GM23338 (cell line): ENCODE results near the gene PSMB10. TPM values are rescaled to one million over a fixed set of nuclear protein-coding genes. Genes with fewer than 3 reads are reported as not detected.

Experiments used
- ATAC-seq: fragments of 200-7000 bp; cut with Tn5 transposase; 3 replicates; pipeline ENCODE4 v1.9.1; 2020
- DNase-seq: peaks from one replicate; pipeline ENCODE4 v3.0.0-alpha.2; 2015; ENCODE audit warnings: low spot score
- H2AFZ ChIP-seq: fragments of 200-600 bp; sonication (generic); 2 replicates; pipeline ENCODE4 v1.8.0; 2016; ENCODE audit warnings: antibody characterized with exemption, mild to moderate bottlenecking, moderate library complexity
- H3F3A ChIP-seq: fragments of 200-600 bp; sonication (generic); replicated peaks from 2 replicates; pipeline ENCODE4 v1.8.0; 2017; ENCODE audit warnings: antibody characterized with exemption, mixed run types, low read depth
- H3K27ac ChIP-seq: fragments of 200-600 bp; sonication (generic); 2 replicates; pipeline ENCODE4 v1.6.1; 2016; ENCODE audit warnings: low read depth
- H3K27me3 ChIP-seq: fragments of 200-600 bp; sonication (generic); 2 replicates; pipeline ENCODE4 v1.8.0; 2016; ENCODE audit warnings: mild to moderate bottlenecking, mixed run types, moderate library complexity; ENCODE audit not compliant: insufficient read depth
- H3K36me3 ChIP-seq: fragments of 200-600 bp; sonication (generic); 2 replicates; pipeline ENCODE4 v1.8.0; 2016; ENCODE audit warnings: mild to moderate bottlenecking; ENCODE audit not compliant: insufficient read depth
- H3K4me1 ChIP-seq: fragments of 200-600 bp; sonication (generic); 2 replicates; pipeline ENCODE4 v1.8.0; 2016; ENCODE audit warnings: mild to moderate bottlenecking, moderate library complexity; ENCODE audit not compliant: insufficient read depth
- H3K4me2 ChIP-seq: fragments of 200-600 bp; sonication (generic); 2 replicates; pipeline ENCODE4 v1.7.1; 2017; ENCODE audit warnings: mixed run types
- H3K4me3 ChIP-seq: fragments of 200-600 bp; sonication (generic); 2 replicates; pipeline ENCODE4 v1.6.1; 2016; ENCODE audit warnings: mixed run types
- H3K79me2 ChIP-seq: fragments of 200-600 bp; sonication (generic); replicated peaks from 2 replicates; pipeline ENCODE4 v1.8.0; 2017; ENCODE audit warnings: mild to moderate bottlenecking; ENCODE audit not compliant: insufficient read depth
- H3K9me2 ChIP-seq: fragments of 200-600 bp; sonication (generic); 2 replicates; pipeline ENCODE4 v1.8.0; 2017; ENCODE audit not compliant: insufficient read depth
- H4K20me1 ChIP-seq: fragments of 200-600 bp; sonication (generic); replicated peaks from 2 replicates; pipeline ENCODE4 v1.8.0; 2017; ENCODE audit warnings: mild to moderate bottlenecking; ENCODE audit not compliant: insufficient read depth
- H3K27ac Mint-ChIP-seq: 2 replicates; pipeline ENCODE4 v1.8.0; 2020; ENCODE audit warnings: inconsistent platforms, mild to moderate bottlenecking, moderate library complexity, mixed read lengths
- H3K27me3 Mint-ChIP-seq: 3 replicates; pipeline ENCODE4 v1.8.0; 2022; ENCODE audit warnings: low read depth, mild to moderate bottlenecking, moderate library complexity, mixed read lengths, inconsistent platforms; ENCODE audit not compliant: insufficient read depth, poor library complexity
- H3K36me3 Mint-ChIP-seq: 3 replicates; pipeline ENCODE4 v1.8.0; 2021; ENCODE audit warnings: low read depth, mild to moderate bottlenecking, inconsistent platforms, moderate library complexity, mixed read lengths
- H3K4me1 Mint-ChIP-seq: 3 replicates; pipeline ENCODE4 v1.8.0; 2020; ENCODE audit warnings: mild to moderate bottlenecking, inconsistent platforms, mixed read lengths
- H3K4me3 Mint-ChIP-seq: 3 replicates; pipeline ENCODE4 v1.8.0; 2021; ENCODE audit warnings: moderate library complexity, mild to moderate bottlenecking, inconsistent platforms, mixed read lengths
- H3K9me3 Mint-ChIP-seq: 3 replicates; pipeline ENCODE4 v1.8.0; 2020; ENCODE audit warnings: moderate library complexity, mild to moderate bottlenecking, inconsistent platforms, mixed read lengths
- CREB1 ChIP-seq: fragments of 250-450 bp; sonication (Bioruptor Pico); IDR thresholded peaks from 2 replicates; pipeline ENCODE4 v1.5.0; 2020; ENCODE audit warnings: low read depth, mild to moderate bottlenecking, moderate library complexity
- ZNF114 ChIP-seq: fragments of 250-450 bp; sonication (Bioruptor Pico); IDR thresholded peaks from 2 replicates; pipeline ENCODE4 v1.5.0; 2020; ENCODE audit warnings: mild to moderate bottlenecking, moderate library complexity
- ZNF331 ChIP-seq: fragments of 250-450 bp; sonication (Bioruptor Pico); IDR thresholded peaks from 2 replicates; pipeline ENCODE4 v1.5.0; 2020; ENCODE audit warnings: low read depth, mild to moderate bottlenecking, moderate library complexity
- polyA plus RNA-seq: library from polyadenylated mRNA; unstranded; fragments of >200 nt; fragmentation: Nextera tagmentation; extraction: Ambion mirVana; gene quantifications from 2 replicates; pipeline ENCODE4 v1.2.1, GENCODE V29; 2016
- total RNA-seq: library from RNA; depleted of rRNA; stranded (reverse); fragments of >200 nt; shearing (Covaris generic); gene quantifications from 2 replicates; pipeline ENCODE4 v1.2.3, GENCODE V29; 2014
- TF ChIP-seq, protein P1 (sequence below), 2 experiments: fragments of 200-600 bp in 1 of 2; sonication (generic) in 1 of 2; conservative IDR thresholded peaks; 2 replicates each; pipeline versions ENCODE4 v1.5.1 to v1.6.1; 2016 to 2017; ENCODE audit warnings: antibody characterized with exemption in 2 of 2, low read depth in 2 of 2, mild to moderate bottlenecking in 2 of 2, moderate library complexity in 1 of 2
- TF ChIP-seq, protein P2 (sequence below): IDR thresholded peaks from 2 replicates; pipeline ENCODE4 v1.6.1; 2016; ENCODE audit warnings: antibody characterized with exemption

Gene PSMB10
- total and polyA plus RNA-seq, 2 experiments from 2014 or later = 27.5 to 114 TPM

DNA sequence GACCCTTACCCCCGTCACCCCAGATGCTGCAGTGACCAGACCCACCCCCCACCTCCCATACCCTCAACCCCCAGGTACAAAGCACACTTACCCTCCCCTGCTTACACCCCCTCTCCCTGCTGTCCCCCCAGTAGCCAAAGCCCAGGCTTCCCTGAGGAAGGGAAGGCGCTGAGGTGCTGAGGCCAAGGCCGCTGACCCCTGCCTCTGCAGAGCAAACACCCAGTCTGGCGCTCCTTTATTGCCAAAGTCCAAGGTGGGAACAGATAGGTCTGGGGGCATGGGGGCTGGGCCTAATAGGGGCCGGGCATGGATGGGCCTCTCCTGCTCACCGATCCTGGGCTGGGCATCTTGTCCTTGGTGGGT is 6.6 kb upstream of the PSMB10 start:
- Mint-ChIP-seq H3K27ac (no peak overlapping the region), H3K27me3 (peaks cover 7% of the 10 kb centered on the region), H3K9me3 (no peaks in the 10 kb centered on the region), H3K36me3 (peaks cover 29% of the 10 kb centered on the region), H3K4me3 (no peak overlapping the region), H3K4me1 (peaks cover 4% of the 10 kb centered on the region; the same call in 2 of the 3 replicates)
- Histone ChIP-seq H3K4me2 (no peak overlapping the region), H3K36me3 (peaks cover 8% of the 10 kb centered on the region; the same call in 1 of the 2 replicates), H3K79me2 (no peaks in the 10 kb centered on the region), H2AFZ (no peak overlapping the region), H3K27me3 (no peaks in the 10 kb centered on the region), H3K4me3 (no peak overlapping the region), H3K27ac (no peak overlapping the region), H3F3A (peaks cover 14% of the 10 kb centered on the region), H3K9me2 (no peaks in the 10 kb centered on the region), H3K4me1 (no peaks in the 10 kb centered on the region), H4K20me1 (peaks cover 14% of the 10 kb centered on the region)
- DNase-seq (no peak), ATAC-seq (no peak)
- no peak for TF ChIP-seq ZNF331 (CRISPR knock-in tag)
- TF ChIP-seq ZNF114 = no peak

DNA sequence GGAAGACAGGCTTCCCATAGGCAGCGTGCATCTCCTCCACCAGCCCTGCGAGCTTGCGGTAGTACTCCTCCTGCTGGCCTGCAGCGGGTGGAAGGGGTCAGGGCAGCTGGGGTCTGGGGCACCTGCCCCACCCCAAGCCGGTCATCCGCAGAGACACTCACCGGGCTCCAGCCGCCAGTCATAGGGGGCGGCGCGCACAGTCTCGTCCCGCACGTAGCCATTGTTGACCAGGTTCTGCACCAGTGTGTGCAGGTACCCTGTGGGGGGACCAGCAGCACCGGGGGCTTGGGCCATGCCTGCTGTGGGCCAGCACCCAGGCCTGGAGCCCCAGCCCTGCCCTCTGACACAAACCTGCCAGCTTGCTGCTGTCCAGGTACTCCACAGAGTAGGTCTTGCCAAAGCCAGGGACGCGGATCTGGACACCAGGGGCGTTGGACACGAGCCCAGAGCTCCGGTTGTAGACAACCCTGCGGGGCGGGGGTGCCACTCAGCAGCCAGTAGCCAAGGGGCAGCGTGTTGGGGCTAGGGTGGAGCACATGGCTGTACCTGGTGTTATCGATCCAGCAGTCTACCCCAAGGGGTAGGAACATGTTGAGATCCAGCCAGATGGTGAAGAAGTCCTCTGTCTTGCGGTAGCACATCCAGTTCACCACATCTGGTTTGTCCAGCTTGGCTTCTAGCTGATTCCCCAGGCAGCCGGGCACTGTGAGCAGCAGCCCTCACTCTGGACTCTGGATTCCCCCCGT is 6.0 kb upstream of the PSMB10 start:
- peak; percentile 38 for ATAC-seq
- Histone ChIP-seq H4K20me1 (peaks cover 14% of the 10 kb centered on the region), H2AFZ (no peak overlapping the region), H3K9me2 (no peaks in the 10 kb centered on the region), H3K4me2 (no peak overlapping the region), H3F3A (peaks cover 14% of the 10 kb centered on the region), H3K27me3 (no peaks in the 10 kb centered on the region), H3K4me3 (no peak overlapping the region), H3K27ac (no peak overlapping the region), H3K36me3 (peaks cover 3% of the 10 kb centered on the region; the same call in 1 of the 2 replicates), H3K4me1 (no peaks in the 10 kb centered on the region), H3K79me2 (no peaks in the 10 kb centered on the region)
- H3K4me3 Mint-ChIP-seq = no peak overlapping the region
- no peaks in the 10 kb centered on the region for H3K9me3 Mint-ChIP-seq
- DNase-seq = peak; percentile 53
- peaks cover 8% of the 10 kb centered on the region for H3K27me3 Mint-ChIP-seq
- H3K27ac Mint-ChIP-seq = no peak overlapping the region
- TF ChIP-seq ZNF331 (CRISPR knock-in tag) = no peak
- TF ChIP-seq, protein P1, sequence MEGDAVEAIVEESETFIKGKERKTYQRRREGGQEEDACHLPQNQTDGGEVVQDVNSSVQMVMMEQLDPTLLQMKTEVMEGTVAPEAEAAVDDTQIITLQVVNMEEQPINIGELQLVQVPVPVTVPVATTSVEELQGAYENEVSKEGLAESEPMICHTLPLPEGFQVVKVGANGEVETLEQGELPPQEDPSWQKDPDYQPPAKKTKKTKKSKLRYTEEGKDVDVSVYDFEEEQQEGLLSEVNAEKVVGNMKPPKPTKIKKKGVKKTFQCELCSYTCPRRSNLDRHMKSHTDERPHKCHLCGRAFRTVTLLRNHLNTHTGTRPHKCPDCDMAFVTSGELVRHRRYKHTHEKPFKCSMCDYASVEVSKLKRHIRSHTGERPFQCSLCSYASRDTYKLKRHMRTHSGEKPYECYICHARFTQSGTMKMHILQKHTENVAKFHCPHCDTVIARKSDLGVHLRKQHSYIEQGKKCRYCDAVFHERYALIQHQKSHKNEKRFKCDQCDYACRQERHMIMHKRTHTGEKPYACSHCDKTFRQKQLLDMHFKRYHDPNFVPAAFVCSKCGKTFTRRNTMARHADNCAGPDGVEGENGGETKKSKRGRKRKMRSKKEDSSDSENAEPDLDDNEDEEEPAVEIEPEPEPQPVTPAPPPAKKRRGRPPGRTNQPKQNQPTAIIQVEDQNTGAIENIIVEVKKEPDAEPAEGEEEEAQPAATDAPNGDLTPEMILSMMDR (conservative IDR thresholded peaks at IDR 0.05; ENCODE audit: low read depth in 2 of 2) = 0 out of 4 replicates have a peak, but pooled peaks of 1 of the 2 experiments have one; percentile 21
- peaks cover 24% of the 10 kb centered on the region; the same call in 2 of the 3 replicates for H3K36me3 Mint-ChIP-seq
- H3K4me1 Mint-ChIP-seq = peaks cover 4% of the 10 kb centered on the region; the same call in 2 of the 3 replicates

DNA sequence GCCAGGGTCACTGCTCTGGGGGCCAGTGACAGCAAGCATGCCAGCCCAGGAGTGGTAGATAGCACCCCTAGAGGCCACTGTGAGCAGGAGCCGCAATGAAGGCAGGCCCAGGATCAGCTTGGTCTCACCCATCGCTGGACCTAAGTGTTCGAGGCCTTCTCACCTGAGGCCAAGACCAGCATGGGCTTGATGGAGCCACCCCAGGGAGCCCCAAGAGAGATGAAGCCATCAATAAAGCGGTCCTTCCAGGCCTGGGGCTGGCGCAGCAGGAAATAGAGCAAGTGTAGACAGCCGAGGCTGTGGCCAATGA is 5.5 kb upstream of the PSMB10 start:
- H2AFZ ChIP-seq = no peak overlapping the region
- H3K36me3 Mint-ChIP-seq = peaks cover 26% of the 10 kb centered on the region; the same call in 2 of the 3 replicates
- H3K79me2 ChIP-seq = no peaks in the 10 kb centered on the region; the same call in 1 of the 2 replicates
- no peak overlapping the region for H3K27ac Mint-ChIP-seq
- H3K4me1 Mint-ChIP-seq = peaks cover 7% of the 10 kb centered on the region
- H3K36me3 ChIP-seq = peaks cover 3% of the 10 kb centered on the region; the same call in 1 of the 2 replicates
- H3K4me3 Mint-ChIP-seq = no peak overlapping the region
- H3K4me1 ChIP-seq = no peaks in the 10 kb centered on the region
- no peaks in the 10 kb centered on the region for H3K27me3 ChIP-seq
- H4K20me1 ChIP-seq = peaks cover 14% of the 10 kb centered on the region
- H3K4me3 ChIP-seq = no peak overlapping the region
- H3K27ac ChIP-seq = no peak overlapping the region
- H3F3A ChIP-seq = peaks cover 14% of the 10 kb centered on the region
- H3K9me3 Mint-ChIP-seq = no peaks in the 10 kb centered on the region
- no peaks in the 10 kb centered on the region for H3K9me2 ChIP-seq
- TF ChIP-seq, protein P2, sequence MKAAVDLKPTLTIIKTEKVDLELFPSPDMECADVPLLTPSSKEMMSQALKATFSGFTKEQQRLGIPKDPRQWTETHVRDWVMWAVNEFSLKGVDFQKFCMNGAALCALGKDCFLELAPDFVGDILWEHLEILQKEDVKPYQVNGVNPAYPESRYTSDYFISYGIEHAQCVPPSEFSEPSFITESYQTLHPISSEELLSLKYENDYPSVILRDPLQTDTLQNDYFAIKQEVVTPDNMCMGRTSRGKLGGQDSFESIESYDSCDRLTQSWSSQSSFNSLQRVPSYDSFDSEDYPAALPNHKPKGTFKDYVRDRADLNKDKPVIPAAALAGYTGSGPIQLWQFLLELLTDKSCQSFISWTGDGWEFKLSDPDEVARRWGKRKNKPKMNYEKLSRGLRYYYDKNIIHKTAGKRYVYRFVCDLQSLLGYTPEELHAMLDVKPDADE = no peak
- TF ChIP-seq, protein P1 (conservative IDR thresholded peaks at IDR 0.05; ENCODE audit: low read depth in 2 of 2) = peak; percentile 76 to 90
- TF ChIP-seq CREB1 (CRISPR knock-in tag) = 0 out of 2 replicates have a peak, but pooled peaks have one; percentile 15
- no peak overlapping the region for H3K4me2 ChIP-seq
- DNase-seq = peak; percentile 86
- peak; percentile 87 for ATAC-seq
- H3K27me3 Mint-ChIP-seq = peaks cover 11% of the 10 kb centered on the region
